HG02642 (cell line): Measurements from ENCODE around the gene SAA1.
A peak's percentile ranks its signal among the peaks of the same experiment; 100 is the strongest.

Experiments used
- ATAC-seq: cut with Tn5 transposase; IDR thresholded peaks from one replicate; pipeline ENCODE4 v1.9.1; 2021; ENCODE audit warnings: mild to moderate bottlenecking; ENCODE audit not compliant: unreplicated experiment, poor library complexity

The SAA1 gene

DNA sequence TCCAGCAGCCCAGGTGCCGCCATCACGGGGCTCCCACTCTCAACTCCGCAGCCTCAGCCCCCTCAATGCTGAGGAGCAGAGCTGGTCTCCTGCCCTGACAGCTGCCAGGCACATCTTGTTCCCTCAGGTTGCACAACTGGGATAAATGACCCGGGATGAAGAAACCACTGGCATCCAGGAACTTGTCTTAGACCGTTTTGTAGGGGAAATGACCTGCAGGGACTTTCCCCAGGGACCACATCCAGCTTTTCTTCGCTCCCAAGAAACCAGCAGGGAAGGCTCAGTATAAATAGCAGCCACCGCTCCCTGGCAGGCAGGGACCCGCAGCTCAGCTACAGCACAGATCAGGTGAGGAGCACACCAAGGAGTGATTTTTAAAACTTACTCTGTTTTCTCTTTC lies at the start of gene SAA1:
TSS of gene SAA1 (plus strand) at position 316 of the 400 bp plus-strand sequence. CDS start 624 bp downstream, outside the sequence.
- no peak for ATAC-seq

DNA sequence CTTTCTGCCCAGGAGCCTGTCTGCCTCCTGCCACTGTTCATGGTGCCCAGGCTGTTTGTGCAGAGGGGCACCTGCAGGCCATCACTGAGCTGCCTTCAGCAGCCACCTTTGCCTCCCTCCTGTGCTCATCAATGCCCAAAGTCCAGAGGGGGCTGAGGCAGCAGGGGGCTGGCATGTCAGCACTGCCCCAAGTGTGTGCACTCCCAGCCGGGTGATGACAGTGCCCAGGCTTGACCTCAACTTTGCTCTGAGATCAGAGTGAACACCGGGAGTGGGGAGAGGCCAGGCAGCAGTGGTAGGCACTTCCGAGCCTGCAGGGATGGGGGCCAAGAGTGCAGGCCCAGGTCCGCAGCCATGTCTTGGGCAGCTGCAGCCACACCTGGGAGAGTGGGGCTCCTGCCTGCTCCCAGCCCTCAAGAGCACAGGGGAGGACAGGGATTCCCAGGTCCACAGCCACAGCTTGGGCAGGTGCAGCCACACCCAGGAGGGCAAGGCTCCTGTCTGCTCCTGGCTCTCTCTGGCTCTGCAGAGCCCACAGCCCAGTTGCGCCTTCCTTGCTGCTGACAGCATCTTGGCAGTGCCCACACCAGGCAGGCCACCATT lies 44.7 kb upstream of the SAA1 start:
- ATAC-seq, result no peak

DNA sequence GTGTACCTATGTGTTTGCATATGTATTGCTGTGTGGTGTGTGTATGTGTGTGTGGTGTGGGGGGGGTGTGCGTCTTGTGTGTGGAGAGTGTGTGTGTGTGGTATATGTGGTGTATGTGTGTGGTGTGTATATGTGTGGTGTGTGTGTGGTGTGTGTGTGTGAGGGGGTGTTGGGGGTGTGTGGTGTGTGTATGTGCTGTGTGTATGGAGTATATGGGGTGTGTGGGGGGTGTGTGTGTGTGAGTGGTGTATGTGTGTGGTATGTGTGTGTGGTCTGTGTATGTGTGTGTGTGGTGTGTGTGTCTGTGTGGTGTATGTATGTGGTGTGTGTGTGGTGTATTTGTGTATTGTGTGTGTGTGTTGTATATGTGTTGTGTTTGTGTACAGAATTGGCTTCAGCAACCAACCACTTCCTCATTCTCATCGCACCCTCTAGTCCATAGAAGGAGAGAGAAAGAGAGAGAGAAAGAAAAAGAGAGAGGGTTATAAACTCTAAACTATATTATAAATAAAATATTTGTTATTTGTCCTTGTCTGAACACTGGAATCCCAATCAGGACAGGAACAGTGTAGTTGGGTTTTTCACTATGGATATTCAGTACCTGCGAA lies 43.1 kb upstream of the SAA1 start:
- ATAC-seq, result no peak

DNA sequence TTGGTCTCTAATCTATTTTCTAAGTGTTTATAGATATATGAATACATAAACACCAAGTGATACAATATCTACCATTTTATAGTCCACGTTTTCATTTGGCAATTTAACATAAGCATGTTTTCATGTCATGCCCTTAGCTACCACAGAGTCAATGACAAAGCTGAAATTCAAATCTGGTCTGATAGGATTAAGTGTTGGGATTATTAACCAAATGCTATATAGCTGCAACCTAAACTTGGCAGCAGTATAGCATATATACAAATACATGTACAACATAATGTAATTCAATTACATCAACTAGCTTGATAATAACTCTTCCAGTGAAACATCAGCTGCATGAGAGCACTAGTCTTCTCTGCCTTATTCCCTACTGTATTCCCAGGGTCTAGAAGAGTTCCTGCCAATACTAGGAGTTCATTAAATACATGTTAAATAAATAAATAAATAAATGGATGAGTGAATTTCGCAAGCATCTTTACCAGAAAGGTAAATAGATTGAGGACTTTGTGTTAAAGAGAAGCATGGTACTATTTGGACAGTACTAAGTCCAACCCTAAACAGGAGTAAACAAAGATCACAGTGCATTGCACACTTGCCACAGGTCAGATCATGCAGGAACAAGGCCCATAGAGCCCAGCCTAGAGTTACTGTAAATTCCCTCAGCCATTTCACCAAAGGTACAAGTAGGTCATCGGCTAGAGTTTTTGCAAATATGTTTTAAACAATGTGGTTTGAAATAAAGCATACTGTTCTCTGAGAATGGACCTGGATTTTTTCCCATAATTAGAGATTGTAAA lies 42.3 kb upstream of the SAA1 start:
- no peak for ATAC-seq

DNA sequence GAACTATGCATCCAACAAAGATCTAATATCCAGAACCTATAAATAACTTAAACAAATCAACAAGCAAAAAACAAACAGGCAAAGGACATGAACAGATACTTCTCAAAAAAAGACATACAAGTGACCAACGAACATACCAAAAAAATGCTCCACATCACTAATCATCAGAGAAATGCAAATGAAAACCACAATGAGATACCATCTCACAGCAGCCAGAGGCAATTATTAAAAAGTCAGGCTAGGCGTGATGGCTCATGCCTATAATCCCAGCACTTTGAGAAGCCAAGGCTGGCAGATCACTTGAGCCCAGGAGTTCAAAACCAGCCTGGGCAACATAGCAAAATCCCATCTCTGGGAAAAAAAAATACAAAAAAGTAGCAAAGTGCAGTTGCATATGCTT lies 40.2 kb upstream of the SAA1 start:
- no peak for ATAC-seq

DNA sequence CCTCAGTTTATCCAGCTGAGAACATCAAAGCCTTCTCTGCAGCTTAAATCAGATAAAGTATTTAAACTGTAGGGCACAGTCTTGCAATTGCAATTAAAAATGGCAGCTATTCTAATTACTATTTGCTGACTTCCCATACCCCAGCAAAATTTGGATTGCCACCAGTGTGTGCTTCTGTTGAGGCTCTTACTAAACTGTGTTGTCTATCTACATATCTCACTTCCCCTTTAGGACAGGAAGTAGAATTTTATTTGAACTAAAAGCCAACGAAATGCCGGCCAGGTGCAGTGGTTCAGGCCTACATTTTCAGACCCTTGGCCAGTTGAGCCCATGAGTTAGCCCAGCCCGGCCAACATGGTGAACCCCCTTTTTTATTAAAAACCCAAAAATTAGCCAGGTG lies 36.6 kb upstream of the SAA1 start:
- peak; percentile 92 for ATAC-seq

DNA sequence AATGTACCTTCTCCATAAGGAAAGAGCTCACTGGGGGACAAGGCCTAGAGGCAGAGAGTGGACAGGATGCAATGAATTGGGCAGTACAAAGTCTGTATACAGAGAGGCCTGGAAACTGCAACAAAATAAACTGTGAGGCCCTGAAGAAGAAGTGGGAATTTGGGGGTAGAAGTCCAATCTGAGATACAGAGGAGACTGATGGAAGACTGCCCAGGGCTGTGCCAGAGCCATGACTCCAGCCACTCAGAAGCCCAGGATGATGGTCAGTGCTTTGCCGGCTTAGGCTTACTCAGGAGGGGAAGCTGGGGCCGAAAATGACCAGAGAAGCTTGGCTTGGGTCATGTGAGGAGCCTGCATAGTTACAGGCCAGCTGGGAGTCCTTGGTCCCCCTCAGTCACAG lies 35.2 kb upstream of the SAA1 start:
- no peak for ATAC-seq

DNA sequence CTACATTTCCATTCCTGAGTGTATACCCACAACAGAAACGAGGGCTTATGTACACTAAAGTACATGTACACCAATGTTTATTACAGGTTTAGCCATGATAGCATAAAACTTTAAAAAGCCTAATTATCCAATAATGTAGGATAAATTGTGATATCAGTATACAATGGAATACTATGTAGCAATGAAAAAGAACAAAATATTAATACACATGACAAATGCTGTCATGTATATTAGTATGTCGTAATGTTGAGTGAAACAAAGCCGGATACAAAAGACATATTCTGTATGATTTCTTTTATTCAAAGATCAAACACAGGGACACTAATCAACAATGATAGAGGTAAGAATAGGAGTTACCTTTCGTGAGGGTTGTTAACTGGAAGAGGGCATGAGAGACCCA lies 32.2 kb upstream of the SAA1 start:
- ATAC-seq, result no peak

DNA sequence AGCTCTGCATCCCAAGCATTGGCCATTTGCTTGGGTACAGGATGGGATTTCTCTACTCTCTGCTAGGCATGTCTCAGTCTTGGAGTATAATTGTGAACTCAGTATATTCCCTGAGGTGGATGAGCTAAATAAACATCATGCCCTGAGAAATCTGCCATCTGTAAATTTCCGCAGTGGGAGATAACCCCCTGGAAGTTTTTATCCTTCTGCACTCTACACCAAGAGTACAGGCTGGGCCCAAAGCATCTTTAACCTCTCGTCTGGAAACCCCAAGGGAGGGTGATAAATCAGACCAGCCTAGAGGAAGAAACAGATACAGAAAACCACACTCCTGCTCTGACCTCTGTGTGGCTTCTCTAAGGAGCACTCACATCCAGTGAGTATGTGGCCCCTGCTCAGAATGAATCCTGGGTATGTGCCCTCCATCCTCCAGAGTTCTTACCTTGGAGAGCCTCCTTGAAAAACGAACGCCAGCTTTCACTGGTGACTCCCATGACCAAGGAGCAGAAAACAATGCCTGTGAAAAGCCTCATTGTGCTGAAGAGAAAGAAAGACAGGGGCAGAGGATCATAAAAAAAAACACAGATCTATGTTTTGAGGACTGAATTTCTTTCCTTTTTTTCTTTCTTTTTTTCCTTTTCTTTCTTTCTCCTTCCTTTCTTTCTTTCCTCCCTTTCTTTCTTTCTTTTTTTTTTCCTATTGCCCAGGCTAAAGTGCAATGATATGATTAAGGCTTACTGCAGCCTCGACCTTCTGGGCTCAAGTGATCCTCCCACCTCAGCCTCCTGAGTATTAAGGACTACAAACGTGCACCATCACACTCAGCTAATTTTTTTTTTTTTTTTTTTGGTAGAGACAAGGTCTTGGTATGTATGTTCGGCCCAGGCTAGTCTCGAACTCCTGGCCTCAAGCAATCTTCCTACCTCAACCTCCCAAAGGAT lies 30.4 kb upstream of the SAA1 start:
- ATAC-seq, result no peak

DNA sequence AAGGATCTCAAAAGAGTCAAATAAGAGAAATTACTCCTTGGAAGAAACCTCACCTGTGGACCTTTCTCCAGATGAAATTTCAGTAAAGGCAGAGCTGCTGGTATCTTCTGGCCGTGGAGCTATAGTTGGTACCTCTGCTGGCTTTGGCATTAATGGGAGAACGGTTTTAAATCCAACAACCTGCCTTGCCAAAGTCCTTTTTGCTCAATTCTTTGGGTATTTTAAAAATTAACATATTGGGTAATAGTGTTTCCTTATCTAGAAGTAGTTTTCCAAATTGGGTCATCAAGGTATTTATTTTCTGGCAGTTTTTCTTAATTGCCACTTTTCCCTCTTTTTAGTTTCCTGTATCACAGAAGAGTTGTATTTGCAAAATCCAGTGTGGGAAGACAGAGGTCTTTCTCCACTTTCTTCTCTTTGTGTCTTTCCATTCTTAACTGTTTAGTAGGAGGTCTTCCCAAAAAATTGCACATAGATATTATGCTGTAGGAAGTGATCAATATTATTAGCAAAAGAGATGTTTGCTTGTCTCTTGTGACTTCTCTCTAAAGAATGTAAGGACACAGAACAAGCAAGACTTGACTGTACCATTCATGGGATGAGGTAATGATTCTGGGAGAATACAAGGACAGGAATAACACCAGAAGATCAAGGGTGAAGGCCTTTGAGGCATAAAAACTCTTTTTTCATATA lies 29.3 kb upstream of the SAA1 start, which contains the start of gene SAA4:
TSS of gene SAA4 (minus strand) at position 139 of the 693 bp plus-strand sequence. CDS start 876 bp downstream, outside the sequence.
- no peak for ATAC-seq

DNA sequence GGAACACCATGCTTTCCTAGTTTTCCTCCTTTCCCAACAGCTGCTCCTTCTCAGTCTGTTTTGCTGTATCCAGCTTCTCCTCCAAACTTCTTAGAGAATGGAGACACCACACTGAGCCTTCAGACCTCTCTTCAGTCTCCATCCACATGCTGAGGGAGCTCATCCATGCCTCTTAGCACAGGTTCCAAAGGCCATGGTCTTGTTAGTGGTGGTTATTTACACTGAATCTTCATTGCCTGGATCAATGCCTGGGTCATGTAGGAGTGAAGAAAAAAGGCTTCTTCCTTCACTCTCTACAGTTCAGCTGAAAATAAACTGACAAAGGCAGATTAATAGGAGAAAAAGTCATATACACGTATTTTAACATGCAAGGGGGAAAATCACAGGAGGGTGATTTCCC lies 26.4 kb upstream of the SAA1 start:
- no peak for ATAC-seq

DNA sequence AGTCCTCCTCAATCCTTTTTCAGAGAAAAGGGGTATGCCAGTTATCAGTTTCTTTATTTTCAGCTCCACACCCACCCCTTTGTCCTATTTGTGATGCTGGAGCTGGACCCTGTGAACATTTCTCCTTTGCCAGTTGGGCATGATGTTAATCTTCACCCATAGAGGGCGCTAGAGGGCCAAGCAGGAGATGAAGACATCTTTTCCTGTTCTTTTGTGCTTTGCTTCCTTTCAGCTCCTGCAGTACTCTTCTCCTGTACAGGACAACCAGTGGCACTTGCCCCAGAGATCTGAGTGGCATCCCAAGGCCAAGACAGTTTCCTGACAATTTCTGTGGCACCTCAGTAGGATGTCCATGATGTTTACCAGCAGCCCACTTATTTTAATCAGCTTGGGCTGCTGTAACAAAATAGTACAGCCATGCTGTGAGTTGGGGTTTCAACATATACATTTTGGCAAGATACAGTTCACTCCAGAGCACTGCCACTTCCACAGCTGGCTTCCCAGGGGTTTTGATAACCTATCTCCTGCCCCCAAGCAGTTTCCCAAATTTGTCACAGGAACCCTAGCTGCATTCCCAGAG lies 22.2 kb upstream of the SAA1 start:
- ATAC-seq, result no peak

DNA sequence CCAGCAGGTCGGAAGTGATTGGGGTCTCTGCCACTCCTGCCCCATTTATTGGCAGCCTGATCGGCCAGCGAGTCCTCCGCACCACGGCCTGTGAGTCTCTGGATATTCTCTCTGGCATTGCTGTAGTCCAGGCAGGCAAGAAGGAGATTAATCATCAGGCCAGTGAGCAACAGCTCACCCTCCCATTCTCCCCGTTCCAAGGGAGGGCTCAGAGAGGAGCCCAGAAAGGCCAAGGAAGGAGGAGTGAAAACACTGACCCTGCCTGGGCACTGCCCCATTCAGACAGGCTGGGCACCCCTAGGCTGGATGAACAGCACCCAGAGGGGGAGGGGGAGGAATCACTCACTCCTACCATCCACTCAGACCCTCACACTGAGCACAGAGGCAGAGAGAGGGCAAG lies 20.7 kb upstream of the SAA1 start:
- ATAC-seq, result no peak

DNA sequence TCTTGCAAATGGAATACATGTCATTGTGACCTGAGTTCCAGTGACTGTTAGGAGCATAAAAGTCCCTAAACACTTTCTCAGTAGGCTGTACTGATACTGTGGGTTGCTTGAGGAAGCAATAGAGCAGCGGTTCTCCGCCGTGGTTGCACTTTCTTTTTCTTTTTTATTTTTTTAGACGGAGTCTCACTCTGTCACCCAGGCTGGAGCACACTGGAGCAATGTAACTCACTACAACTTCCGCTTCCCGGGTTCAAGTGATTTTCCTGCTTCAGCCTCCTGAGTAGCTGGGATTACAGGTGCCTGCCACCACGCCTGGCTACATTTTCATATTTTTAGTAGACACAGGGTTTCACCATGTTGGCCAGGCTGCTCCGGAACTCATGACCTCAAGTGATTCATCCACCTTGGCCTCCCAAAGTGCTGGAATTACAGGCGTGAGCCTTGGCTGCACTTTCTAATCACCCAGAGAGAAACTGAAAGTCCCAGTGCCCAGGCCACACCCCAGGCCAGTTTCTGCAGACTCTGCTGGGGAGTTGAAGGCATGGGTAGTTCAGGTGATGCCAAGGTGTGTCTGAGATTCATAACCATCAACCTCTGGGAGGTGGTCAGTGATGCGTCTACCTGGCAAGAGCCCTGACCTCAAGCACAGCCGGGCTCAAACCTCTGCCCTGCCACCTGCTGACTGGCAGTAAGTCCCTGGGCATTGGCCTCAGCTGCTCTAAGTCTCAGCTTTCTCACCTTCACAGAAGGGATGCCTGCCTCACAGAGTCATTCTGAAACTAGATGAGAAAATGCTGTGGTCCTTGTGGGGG lies 19.5 kb upstream of the SAA1 start:
- peak; percentile 86 for ATAC-seq

DNA sequence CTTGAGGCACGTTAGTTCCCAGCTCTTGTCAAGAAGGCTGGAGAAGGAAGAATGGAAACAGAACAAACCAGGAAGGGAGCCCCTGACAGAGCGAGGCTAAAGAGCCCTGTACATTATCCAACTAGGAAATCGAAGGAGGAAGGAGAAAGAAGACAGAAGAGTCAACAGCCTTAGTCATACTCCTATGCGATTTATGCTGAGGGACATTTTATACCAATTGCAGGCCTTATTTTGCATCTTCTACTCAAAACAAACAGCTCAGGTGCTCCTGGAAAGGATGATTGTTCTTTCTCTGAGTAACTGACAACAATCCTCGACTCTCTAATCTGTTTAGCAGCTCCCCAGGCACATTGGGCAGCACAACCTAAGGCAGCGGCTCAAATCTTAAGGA lies 18.9 kb upstream of the SAA1 start:
- ATAC-seq, result peak; percentile 16

DNA sequence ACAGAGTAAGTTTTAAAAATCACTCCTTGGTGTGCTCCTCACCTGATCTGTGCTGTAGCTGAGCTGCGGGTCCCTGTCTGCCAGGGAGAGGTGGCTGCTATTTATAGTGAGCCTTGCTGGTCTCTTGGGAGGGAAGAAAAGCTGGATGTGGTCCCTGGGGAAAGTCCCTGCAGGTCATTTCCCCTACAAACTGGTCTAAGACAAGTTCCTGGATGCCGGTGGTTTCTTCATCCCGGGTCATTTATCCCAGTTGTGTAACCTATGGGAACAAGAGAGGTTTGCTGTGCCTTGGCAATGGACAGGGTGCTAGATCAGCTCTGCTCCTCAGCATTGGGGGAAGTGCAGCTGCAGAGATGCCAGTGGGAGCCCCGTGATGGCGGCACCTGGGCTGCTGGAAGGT lies 17.5 kb upstream of the SAA1 start, which contains the start of gene SAA2:
TSS of gene SAA2 (minus strand) at position 108 of the 400 bp plus-strand sequence. CDS start 657 bp downstream, outside the sequence.
- no peak for ATAC-seq

DNA sequence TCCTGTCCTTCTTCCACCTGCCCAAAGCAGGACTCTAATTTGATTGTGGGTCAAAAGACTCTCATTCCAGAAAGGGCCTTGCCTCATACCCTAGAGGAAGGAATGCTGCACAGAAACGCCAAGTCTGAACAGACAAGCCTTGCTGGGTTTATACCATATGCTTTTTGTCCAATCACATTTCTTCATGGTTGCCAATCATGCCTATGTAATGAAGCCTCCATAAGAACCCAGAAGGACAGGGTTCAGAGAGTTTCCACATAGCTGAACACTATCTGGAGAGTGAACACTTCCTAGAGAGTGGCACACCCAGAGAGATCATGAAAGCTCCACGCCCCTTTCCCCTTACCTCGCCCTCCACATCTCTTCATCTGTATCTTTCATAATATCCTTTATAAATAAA lies 12.8 kb upstream of the SAA1 start:
- no peak for ATAC-seq

DNA sequence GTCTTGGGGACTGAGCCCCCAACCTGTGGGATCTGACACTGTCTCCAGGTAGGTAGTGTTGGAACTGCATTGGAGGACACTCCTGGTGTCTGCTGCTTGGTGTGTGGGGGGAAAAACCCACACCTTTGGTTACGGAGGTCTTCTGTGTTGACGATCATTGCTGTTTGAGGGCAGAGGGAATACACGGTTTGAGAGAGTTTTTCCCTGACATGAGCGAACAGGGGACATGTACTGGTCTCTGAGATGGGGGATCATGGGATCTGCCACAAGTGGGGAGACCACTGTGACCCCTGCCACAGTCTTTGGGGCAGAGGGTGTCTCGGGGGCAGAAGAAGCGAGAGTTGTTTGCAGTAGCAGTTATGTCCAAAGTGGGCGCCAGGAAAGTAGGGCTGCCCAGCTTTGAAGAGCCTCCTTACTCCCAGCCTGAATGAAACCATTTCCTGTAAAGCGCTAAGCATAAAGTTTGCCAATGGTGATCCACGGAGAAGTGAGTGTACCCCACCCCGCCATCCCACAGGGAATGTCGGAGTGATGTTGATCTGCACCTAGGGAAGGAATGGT lies 12.2 kb upstream of the SAA1 start:
- no peak for ATAC-seq
